ENCODE results near the gene REP15.

- TF ChIP-seq CTCF (IDR thresholded peaks at IDR 0.05; ENCODE audit: low read length) (no peak), EZH2 (optimal IDR thresholded peaks at IDR 0.05; ENCODE audit: low read depth, low read length) (no peak)
Measured at GRCh38 chr12:27666510-27666909, 29.7 kb upstream of the REP15 start.

Measured in MM.1S (cell line).